ENCODE data around the gene ZDHHC5. TPM values are rescaled to one million over a fixed set of nuclear protein-coding genes. Genes with fewer than 3 reads are reported as not detected.

The ZDHHC5 gene
- total and polyA plus RNA-seq, 2 donors (not counting 1 experiment from before 2014, with no cell fraction given) = 31.5 to 53.8 TPM

- DNase-seq (no peak), ATAC-seq (ENCODE audit: low read depth) (no peak)
- no peaks in the 10 kb centered on the region for H3K9me3 ChIP-seq (ENCODE audit: control extremely low read depth in 1 of 3, control insufficient read depth in 2 of 3, insufficient read depth in 1 of 3, low read length in 2 of 3)
- H3K9ac ChIP-seq (ENCODE audit: low read length) = no peak overlapping the region
- H3K9me3 Mint-ChIP-seq (ENCODE audit: insufficient read depth) = no peaks in the 10 kb centered on the region
- intact Hi-C loops (cut with micrococcal nuclease) = no loop called here
- peaks cover 7% of the 10 kb centered on the region for H4K20me1 ChIP-seq (ENCODE audit: control insufficient read depth, insufficient read depth, low read length, poor library complexity, severe bottlenecking)
- 90% methylated on average over 2 of the region's 3 CpGs for WGBS (ENCODE audit: insufficient coverage)
- no peak overlapping the region for H3K4me3 Mint-ChIP-seq
- TF ChIP-seq EZH2 (IDR thresholded peaks at IDR 0.05; ENCODE audit: borderline replicate concordance, insufficient read depth, low read depth, low read length, poor library complexity, severe bottlenecking) (no peak), CTCF (IDR thresholded peaks at IDR 0.05) (no peak)
- H2AFZ ChIP-seq (ENCODE audit: insufficient read depth, low read depth, low read length, poor library complexity, severe bottlenecking) = no peak overlapping the region
- H3K36me3 ChIP-seq (replicated peaks in 1 of 2; ENCODE audit: control extremely low read depth in 1 of 2, control insufficient read depth in 1 of 2, extremely low read depth in 1 of 2, insufficient read depth in 2 of 2, low read length in 1 of 2) = peaks cover 0 to 31% of the 10 kb centered on the region in 2 experiments
- POLR2A ChIA-PET = no interaction called here
- no peak overlapping the region for H3K4me2 ChIP-seq (replicated peaks; ENCODE audit: low read depth, low read length, poor library complexity, severe bottlenecking)
- H3K27me3 ChIP-seq (replicated peaks in 1 of 4; ENCODE audit: control extremely low read depth in 1 of 4, control insufficient read depth in 3 of 4, insufficient read depth in 4 of 4, low read length in 3 of 4) = no peaks in the 10 kb centered on the region
- H3K4me3 ChIP-seq (ENCODE audit: control extremely low read depth in 1 of 5, extremely low read depth in 1 of 5, insufficient read depth in 1 of 5, low read depth in 2 of 5, low read length in 4 of 5) = no peak overlapping the region
- H3K79me2 ChIP-seq (ENCODE audit: control insufficient read depth, insufficient read depth, low read length) = peaks cover 50% of the 10 kb centered on the region
- peaks cover 0 to 4% of the 10 kb centered on the region in 2 donors for H3K4me1 ChIP-seq (ENCODE audit: control insufficient read depth in 2 of 2, insufficient read depth in 2 of 2, low read length in 2 of 2)
- peaks cover 4% of the 10 kb centered on the region for H3K4me1 Mint-ChIP-seq
- H3K27me3 Mint-ChIP-seq = no peaks in the 10 kb centered on the region
- no peak overlapping the region for H3K27ac ChIP-seq (ENCODE audit: low read length in 2 of 2)
- H3K27ac Mint-ChIP-seq = peak overlapping the region; percentile 15
- CTCF ChIA-PET = interaction anchor here (0.6 to 1.4 kb wide), 3 partner anchors 16 to 208 kb away, joined by 3 read pairs; partner anchors contain the start of gene BTBD18
Observed at GRCh38 chr11:57735619-57736298, 67.8 kb downstream of the ZDHHC5 start.
